ENCODE results near the gene DDIT4L. TPM values are rescaled to one million over a fixed set of nuclear protein-coding genes. Genes with fewer than 3 reads are reported as not detected.

DDIT4L gene
- polyA plus RNA-seq, 3 donors, result 0.05 to 0.15 TPM; not detected in 1

DNA sequence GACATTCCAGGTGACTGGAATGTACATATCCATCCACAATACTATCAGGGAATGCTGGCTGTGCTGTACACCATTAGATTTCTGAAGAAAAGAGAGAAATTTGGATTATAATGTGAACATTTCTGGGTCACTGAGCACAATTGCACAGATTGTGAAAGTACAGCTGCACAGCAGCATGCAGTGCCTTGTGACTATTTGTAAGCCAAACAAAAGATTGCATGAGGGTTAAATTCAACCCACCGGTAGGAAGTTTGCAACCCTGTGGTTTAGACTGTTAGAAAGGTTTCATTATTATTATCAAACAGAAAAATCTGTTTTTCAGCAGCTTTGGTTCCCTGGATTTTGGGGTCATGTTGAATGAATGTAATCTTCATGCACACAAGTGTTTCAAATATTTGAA lies 24.5 kb downstream of the DDIT4L start:
- H3K27me3 Mint-ChIP-seq (ENCODE audit: low read depth in 3 of 3), result peaks cover 0 to 1% (median 0%) of the 10 kb centered on the region in 3 donors
- TF ChIP-seq, protein P1, sequence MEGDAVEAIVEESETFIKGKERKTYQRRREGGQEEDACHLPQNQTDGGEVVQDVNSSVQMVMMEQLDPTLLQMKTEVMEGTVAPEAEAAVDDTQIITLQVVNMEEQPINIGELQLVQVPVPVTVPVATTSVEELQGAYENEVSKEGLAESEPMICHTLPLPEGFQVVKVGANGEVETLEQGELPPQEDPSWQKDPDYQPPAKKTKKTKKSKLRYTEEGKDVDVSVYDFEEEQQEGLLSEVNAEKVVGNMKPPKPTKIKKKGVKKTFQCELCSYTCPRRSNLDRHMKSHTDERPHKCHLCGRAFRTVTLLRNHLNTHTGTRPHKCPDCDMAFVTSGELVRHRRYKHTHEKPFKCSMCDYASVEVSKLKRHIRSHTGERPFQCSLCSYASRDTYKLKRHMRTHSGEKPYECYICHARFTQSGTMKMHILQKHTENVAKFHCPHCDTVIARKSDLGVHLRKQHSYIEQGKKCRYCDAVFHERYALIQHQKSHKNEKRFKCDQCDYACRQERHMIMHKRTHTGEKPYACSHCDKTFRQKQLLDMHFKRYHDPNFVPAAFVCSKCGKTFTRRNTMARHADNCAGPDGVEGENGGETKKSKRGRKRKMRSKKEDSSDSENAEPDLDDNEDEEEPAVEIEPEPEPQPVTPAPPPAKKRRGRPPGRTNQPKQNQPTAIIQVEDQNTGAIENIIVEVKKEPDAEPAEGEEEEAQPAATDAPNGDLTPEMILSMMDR (IDR thresholded peaks at IDR 0.05), result no peak
- Histone ChIP-seq H3K9me3 (replicated peaks in 1 of 2; ENCODE audit: control insufficient read depth in 1 of 2, insufficient read depth in 1 of 2, low read length in 2 of 2) (peaks cover 5 to 15% of the 10 kb centered on the region in 2 donors), H3K4me1 (ENCODE audit: control insufficient read depth in 1 of 2, insufficient read depth in 2 of 2, low read length in 2 of 2) (no peaks in the 10 kb centered on the region), H3K9ac (ENCODE audit: insufficient read depth, low read length, poor library complexity, severe bottlenecking) (no peak overlapping the region), H3K79me2 (ENCODE audit: insufficient read depth, low read length) (no peaks in the 10 kb centered on the region), H3K4me2 (replicated peaks; ENCODE audit: extremely low read depth, low read length, poor library complexity, severe bottlenecking) (no peak overlapping the region), H2AFZ (ENCODE audit: insufficient read depth, low read depth, low read length, poor library complexity, severe bottlenecking) (no peak overlapping the region), H4K20me1 (ENCODE audit: insufficient read depth, low read length) (no peaks in the 10 kb centered on the region), H3K27me3 (ENCODE audit: control insufficient read depth in 2 of 2, insufficient read depth in 2 of 2, low read length in 2 of 2) (no peaks in the 10 kb centered on the region), H3K4me3 (replicated peaks in 1 of 3; ENCODE audit: low read depth in 2 of 3, low read length in 3 of 3) (no peak overlapping the region), H3K36me3 (replicated peaks in 1 of 2; ENCODE audit: control insufficient read depth in 1 of 2, insufficient read depth in 2 of 2, low read length in 2 of 2) (no peaks in the 10 kb centered on the region), H3K27ac (ENCODE audit: low read depth in 1 of 2, low read length in 2 of 2) (no peak overlapping the region)
- no peak overlapping the region for H3K4me3 Mint-ChIP-seq
- no peak for DNase-seq
- H3K27ac Mint-ChIP-seq, result no peak overlapping the region
- WGBS (ENCODE audit: insufficient coverage), result no CpG with 5 or more reads among the region's 1 CpG
- H3K9me3 Mint-ChIP-seq, result peaks cover 3 to 7% (median 5%) of the 10 kb centered on the region in 7 donors
- H3K36me3 Mint-ChIP-seq, result no peaks in the 10 kb centered on the region
- H3K4me1 Mint-ChIP-seq, result no peaks in the 10 kb centered on the region
- intact Hi-C loops (cut with micrococcal nuclease), result no loop called here

DNA sequence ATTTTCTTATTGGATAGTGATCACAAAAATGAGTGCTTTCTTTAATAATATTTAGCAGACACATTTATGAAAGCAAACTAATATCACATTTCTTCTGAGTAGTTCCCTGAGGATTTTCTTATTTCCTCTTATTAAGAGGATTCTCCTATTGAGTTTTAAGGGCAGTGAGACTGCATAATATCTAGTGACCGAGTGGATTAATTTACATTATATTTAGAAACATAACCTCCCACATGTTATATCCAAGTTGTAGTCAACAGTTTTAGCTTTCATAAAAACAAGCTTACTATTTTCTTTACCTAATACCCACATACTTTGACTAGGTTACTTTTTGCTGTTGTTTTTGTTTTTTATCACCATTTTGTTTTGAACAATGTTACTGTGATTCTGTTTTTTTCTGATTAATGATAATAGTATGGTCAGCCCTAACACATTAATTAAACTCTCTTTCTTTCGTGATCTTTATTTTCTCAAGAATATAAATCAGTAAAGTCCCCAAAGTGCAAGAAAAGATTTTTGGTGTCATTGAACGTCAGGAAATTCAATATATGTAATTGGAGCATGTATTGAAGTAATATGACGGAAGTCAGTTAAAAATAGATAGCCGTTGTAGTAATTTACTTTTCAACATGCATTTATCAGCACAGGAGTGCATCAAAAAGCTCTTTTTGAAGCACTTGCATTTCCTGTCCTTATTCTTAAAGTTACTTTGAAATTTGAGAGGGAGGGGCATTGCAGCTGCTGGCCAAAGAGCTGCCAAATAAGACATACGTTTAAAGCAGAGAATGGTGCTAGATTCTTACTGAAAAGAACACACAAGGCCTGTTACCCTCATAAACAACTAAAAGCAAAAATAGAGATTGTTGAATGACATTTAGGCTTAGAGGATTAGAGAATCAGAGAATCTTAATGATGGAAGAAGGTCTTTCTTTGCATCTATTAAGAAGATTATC lies 25.2 kb downstream of the DDIT4L start:
- peaks cover 2 to 10% (median 5%) of the 10 kb centered on the region in 7 donors for H3K9me3 Mint-ChIP-seq
- peaks cover 0 to 1% (median 0%) of the 10 kb centered on the region in 3 donors for H3K27me3 Mint-ChIP-seq (ENCODE audit: low read depth in 3 of 3)
- Histone ChIP-seq H3K4me3 (replicated peaks in 1 of 3; ENCODE audit: low read depth in 2 of 3, low read length in 3 of 3) (no peak overlapping the region), H3K4me1 (ENCODE audit: control insufficient read depth in 1 of 2, insufficient read depth in 2 of 2, low read length in 2 of 2) (no peaks in the 10 kb centered on the region), H3K79me2 (ENCODE audit: insufficient read depth, low read length) (no peaks in the 10 kb centered on the region), H4K20me1 (ENCODE audit: insufficient read depth, low read length) (no peaks in the 10 kb centered on the region), H3K9me3 (replicated peaks in 1 of 2; ENCODE audit: control insufficient read depth in 1 of 2, insufficient read depth in 1 of 2, low read length in 2 of 2) (peaks cover 5 to 18% of the 10 kb centered on the region in 2 donors), H3K9ac (ENCODE audit: insufficient read depth, low read length, poor library complexity, severe bottlenecking) (no peak overlapping the region), H3K27me3 (ENCODE audit: control insufficient read depth in 2 of 2, insufficient read depth in 2 of 2, low read length in 2 of 2) (no peaks in the 10 kb centered on the region), H3K36me3 (replicated peaks in 1 of 2; ENCODE audit: control insufficient read depth in 1 of 2, insufficient read depth in 2 of 2, low read length in 2 of 2) (no peaks in the 10 kb centered on the region), H2AFZ (ENCODE audit: insufficient read depth, low read depth, low read length, poor library complexity, severe bottlenecking) (no peak overlapping the region), H3K27ac (ENCODE audit: low read depth in 1 of 2, low read length in 2 of 2) (no peak overlapping the region), H3K4me2 (replicated peaks; ENCODE audit: extremely low read depth, low read length, poor library complexity, severe bottlenecking) (no peak overlapping the region)
- TF ChIP-seq, protein P1 (IDR thresholded peaks at IDR 0.05), result no peak
- H3K27ac Mint-ChIP-seq, result no peak overlapping the region
- no peak for DNase-seq
- no peaks in the 10 kb centered on the region for H3K4me1 Mint-ChIP-seq
- no peaks in the 10 kb centered on the region for H3K36me3 Mint-ChIP-seq
- WGBS (ENCODE audit: insufficient coverage), result no CpG with 5 or more reads among the region's 6 CpGs
- intact Hi-C loops (cut with micrococcal nuclease), result no loop called here
- no peak overlapping the region for H3K4me3 Mint-ChIP-seq

Measured in CD14-positive monocyte (primary cell).